GM18519 (cell line): Measurements from ENCODE around the gene DEFB108B.
"Not testable (repeated sequence)": the region's sequence is repeated elsewhere in the genome, so short reads cannot be mapped to it uniquely, and the experiment has no call there.

Experiments
- ATAC-seq: cut with Tn5 transposase; IDR thresholded peaks from one replicate; pipeline ENCODE4 v1.9.1; 2021; ENCODE audit warnings: mild to moderate bottlenecking, moderate library complexity; ENCODE audit not compliant: unreplicated experiment, low FRiP score

Gene DEFB108B

GRCh38 chr11:71813481-71814355 lies 19.3 kb upstream of the DEFB108B start:
- not testable (repeated sequence) for ATAC-seq

GRCh38 chr11:71821539-71821938 lies 11.5 kb upstream of the DEFB108B start:
- ATAC-seq, result not testable (repeated sequence)

GRCh38 chr11:71829247-71829646 lies 3.8 kb upstream of the DEFB108B start:
- ATAC-seq, result not testable (repeated sequence)

- ATAC-seq, result not testable (repeated sequence)
Measured at GRCh38 chr11:71829686-71830085, 3.3 kb upstream of the DEFB108B start.

- ATAC-seq, result not testable (repeated sequence)
Measured at GRCh38 chr11:71842720-71843119, 9.7 kb downstream of the DEFB108B start.

- not testable (repeated sequence) for ATAC-seq
Measured at GRCh38 chr11:71843355-71843754, 10.4 kb downstream of the DEFB108B start.

- ATAC-seq, result no peak
Measured at GRCh38 chr11:71843858-71844257, 10.9 kb downstream of the DEFB108B start.

GRCh38 chr11:71853895-71854294 lies 20.9 kb downstream of the DEFB108B start:
- not testable (repeated sequence) for ATAC-seq

GRCh38 chr11:71855880-71856279 lies 22.9 kb downstream of the DEFB108B start:
- not testable (repeated sequence) for ATAC-seq

GRCh38 chr11:71860835-71861234 lies 27.8 kb downstream of the DEFB108B start:
- not testable (repeated sequence) for ATAC-seq

- ATAC-seq, result not testable (repeated sequence)
Measured at GRCh38 chr11:71863978-71864627, 31.1 kb downstream of the DEFB108B start.

- ATAC-seq, result not testable (repeated sequence)
Measured at GRCh38 chr11:71867209-71867608, 34.2 kb downstream of the DEFB108B start.

- ATAC-seq, result not testable (repeated sequence)
Measured at GRCh38 chr11:71869931-71870330, 36.9 kb downstream of the DEFB108B start.

- ATAC-seq, result not testable (repeated sequence)
Measured at GRCh38 chr11:71870661-71871060, 37.7 kb downstream of the DEFB108B start.

- not testable (repeated sequence) for ATAC-seq
Measured at GRCh38 chr11:71876262-71876661, 43.3 kb downstream of the DEFB108B start.

- not testable (repeated sequence) for ATAC-seq
Measured at GRCh38 chr11:71878059-71878458, 45.1 kb downstream of the DEFB108B start, which contains the start of gene DEFB131B. Gene DEFB131B, plus strand, starts transcription at chr11:71878453. Its CDS starts 0 bp downstream, at chr11:71878453.

- not testable (repeated sequence) for ATAC-seq
Measured at GRCh38 chr11:71885806-71886205, 52.8 kb downstream of the DEFB108B start.
